ENCODE data around the gene WDR75. TPM values are rescaled to one million over a fixed set of nuclear protein-coding genes. Genes with fewer than 3 reads are reported as not detected.
A peak's percentile ranks its signal among the peaks of the same experiment; 100 is the strongest.

Gene WDR75
- total RNA-seq, 2 donors from 2014 or later = 59.1 to 75.1 TPM

- no peak overlapping the region for H3K4me3 Mint-ChIP-seq
- H3K27me3 Mint-ChIP-seq (ENCODE audit: low read depth) = peaks cover 5% of the 10 kb centered on the region
- H3K9me3 Mint-ChIP-seq = no peaks in the 10 kb centered on the region
- DNase-seq (no peak), ATAC-seq (replicated peaks in 1 of 2) (no peak)
- H3K36me3 Mint-ChIP-seq (ENCODE audit: insufficient read depth in 2 of 2) = no peaks in the 10 kb centered on the region
- H3K27ac Mint-ChIP-seq = no peak overlapping the region
- H3K4me1 Mint-ChIP-seq (ENCODE audit: low read depth) = no peaks in the 10 kb centered on the region
Observed at GRCh38 chr2:189486237-189486770, 45.0 kb downstream of the WDR75 start.

GRCh38 chr2:189487283-189488007, 46.2 kb downstream of the WDR75 start:
- H3K4me1 Mint-ChIP-seq (ENCODE audit: low read depth) = no peaks in the 10 kb centered on the region
- no peak overlapping the region for H3K4me3 Mint-ChIP-seq
- DNase-seq (no peak), ATAC-seq (replicated peaks in 1 of 2) (no peak)
- peaks cover 5% of the 10 kb centered on the region for H3K27me3 Mint-ChIP-seq (ENCODE audit: low read depth)
- H3K36me3 Mint-ChIP-seq (ENCODE audit: insufficient read depth in 2 of 2) = no peaks in the 10 kb centered on the region
- no peak overlapping the region for H3K27ac Mint-ChIP-seq
- no peaks in the 10 kb centered on the region for H3K9me3 Mint-ChIP-seq

GRCh38 chr2:189488008-189488310, 46.7 kb downstream of the WDR75 start:
- peaks cover 5% of the 10 kb centered on the region for H3K27me3 Mint-ChIP-seq (ENCODE audit: low read depth)
- no peak overlapping the region for H3K27ac Mint-ChIP-seq
- DNase-seq = no peak

DNA sequence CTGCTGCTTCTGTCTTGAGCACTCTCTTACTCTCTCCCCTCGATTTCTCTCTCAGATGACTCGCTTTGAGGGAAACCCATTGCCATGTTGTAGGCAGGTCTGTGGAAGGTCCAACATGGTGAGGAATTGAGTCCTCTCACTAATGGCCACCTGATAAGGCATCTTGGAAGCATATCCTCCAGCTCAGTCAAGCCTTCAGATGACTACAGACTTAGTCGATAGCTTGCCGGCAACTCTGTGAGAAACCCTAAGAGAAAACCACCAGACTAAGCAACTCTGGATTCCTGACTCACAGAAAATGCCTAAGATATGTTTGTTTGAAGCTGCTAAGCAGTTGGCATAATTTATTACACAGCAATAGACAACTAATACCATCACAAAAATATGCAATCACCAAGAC, 51.2 kb downstream of the WDR75 start:
- no peak overlapping the region for H3K27ac Mint-ChIP-seq

More at GRCh38 chr2:189488008-189488310, 46.7 kb downstream of the WDR75 start:
- Mint-ChIP-seq H3K4me3 (no peak overlapping the region), H3K9me3 (no peaks in the 10 kb centered on the region), H3K36me3 (ENCODE audit: insufficient read depth in 2 of 2) (no peaks in the 10 kb centered on the region), H3K4me1 (ENCODE audit: low read depth) (no peaks in the 10 kb centered on the region)
- ATAC-seq (replicated peaks in 1 of 2) = no peak

GRCh38 chr2:189498205-189498604, 56.9 kb downstream of the WDR75 start:
- H3K4me3 Mint-ChIP-seq = no peak overlapping the region
- DNase-seq (no peak), ATAC-seq (replicated peaks in 1 of 2) (no peak)
- no peaks in the 10 kb centered on the region for H3K4me1 Mint-ChIP-seq (ENCODE audit: low read depth)
- peaks cover 3 to 5% of the 10 kb centered on the region in 2 donors for H3K9me3 Mint-ChIP-seq
- H3K27ac Mint-ChIP-seq = no peak overlapping the region
- no peaks in the 10 kb centered on the region for H3K27me3 Mint-ChIP-seq (ENCODE audit: low read depth)
- peaks cover 2 to 3% of the 10 kb centered on the region in 2 donors for H3K36me3 Mint-ChIP-seq (ENCODE audit: insufficient read depth in 2 of 2)

More for the DNA sequence above, 51.2 kb downstream of the WDR75 start:
- H3K9me3 Mint-ChIP-seq = peaks cover 3 to 5% of the 10 kb centered on the region in 2 donors
- peaks cover 5% of the 10 kb centered on the region for H3K27me3 Mint-ChIP-seq (ENCODE audit: low read depth)
- DNase-seq (no peak), ATAC-seq (replicated peaks in 1 of 2) (no peak)
- no peaks in the 10 kb centered on the region for H3K4me1 Mint-ChIP-seq (ENCODE audit: low read depth)
- peaks cover 2 to 3% of the 10 kb centered on the region in 2 donors for H3K36me3 Mint-ChIP-seq (ENCODE audit: insufficient read depth in 2 of 2)
- H3K4me3 Mint-ChIP-seq = no peak overlapping the region

DNA sequence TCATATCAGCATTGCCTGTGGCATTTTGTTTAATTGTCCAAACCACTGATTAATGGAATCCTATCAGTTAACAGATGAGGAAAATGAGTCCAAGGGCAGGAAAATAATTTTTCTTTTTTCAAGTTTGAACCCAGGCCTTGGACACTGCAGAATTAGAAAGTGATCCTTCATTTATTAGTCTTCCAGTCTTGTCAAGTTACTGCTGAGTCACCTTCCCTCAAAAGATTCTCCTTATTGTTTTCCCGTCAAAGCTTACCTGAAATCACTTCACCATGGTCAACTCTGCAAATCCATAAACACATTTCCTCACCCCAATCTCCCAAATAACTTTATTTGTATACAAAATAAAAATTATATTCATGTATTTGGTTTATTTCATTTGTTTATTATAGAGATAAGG, 57.9 kb downstream of the WDR75 start:
- Mint-ChIP-seq H3K36me3 (ENCODE audit: insufficient read depth in 2 of 2) (peaks cover 2 to 3% of the 10 kb centered on the region in 2 donors), H3K9me3 (peaks cover 3 to 5% of the 10 kb centered on the region in 2 donors), H3K4me3 (no peak overlapping the region), H3K27me3 (ENCODE audit: low read depth) (no peaks in the 10 kb centered on the region), H3K4me1 (ENCODE audit: low read depth) (no peaks in the 10 kb centered on the region), H3K27ac (no peak overlapping the region)
- ATAC-seq (replicated peaks in 1 of 2) = no peak
- no peak for DNase-seq

DNA sequence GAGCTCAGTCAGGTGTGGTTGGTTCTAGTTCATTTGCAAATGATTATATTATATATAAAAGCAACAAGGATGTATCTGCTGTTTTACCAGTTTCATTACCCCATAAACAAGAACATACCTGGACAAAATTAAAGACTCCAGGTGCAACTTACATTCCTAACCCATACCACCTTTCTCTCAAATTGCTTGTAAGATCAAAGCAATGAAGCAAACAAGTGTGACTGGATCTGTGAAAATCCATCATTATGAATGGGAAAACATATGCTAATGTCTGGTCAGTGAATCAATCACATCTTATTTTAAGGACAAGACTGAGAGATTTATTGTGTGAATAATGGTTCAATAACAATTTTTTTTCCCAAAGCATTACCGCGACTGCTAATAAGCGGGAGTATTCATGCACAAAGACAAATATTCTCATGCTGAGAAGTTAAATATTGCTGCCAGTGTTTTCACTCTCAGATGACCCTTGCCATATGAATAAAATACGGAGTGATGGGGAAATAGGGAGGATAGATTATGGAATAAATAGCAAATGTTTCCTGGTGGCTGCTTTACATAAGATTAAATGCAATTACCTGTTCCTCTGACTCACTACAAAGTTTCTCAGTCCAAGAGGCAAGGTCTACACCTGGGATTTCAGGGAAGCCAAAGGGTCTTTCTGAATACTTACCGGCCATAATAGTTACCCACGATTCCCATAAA, 59.3 kb downstream of the WDR75 start:
- no peaks in the 10 kb centered on the region for H3K36me3 Mint-ChIP-seq (ENCODE audit: insufficient read depth in 2 of 2)
- peaks cover 7% of the 10 kb centered on the region for H3K4me1 Mint-ChIP-seq (ENCODE audit: low read depth)
- H3K27me3 Mint-ChIP-seq (ENCODE audit: low read depth) = no peaks in the 10 kb centered on the region
- DNase-seq (no peak), ATAC-seq (replicated peaks in 1 of 2) (no peak)
- H3K4me3 Mint-ChIP-seq = no peak overlapping the region
- H3K9me3 Mint-ChIP-seq = no peaks in the 10 kb centered on the region
- H3K27ac Mint-ChIP-seq = no peak overlapping the region

DNA sequence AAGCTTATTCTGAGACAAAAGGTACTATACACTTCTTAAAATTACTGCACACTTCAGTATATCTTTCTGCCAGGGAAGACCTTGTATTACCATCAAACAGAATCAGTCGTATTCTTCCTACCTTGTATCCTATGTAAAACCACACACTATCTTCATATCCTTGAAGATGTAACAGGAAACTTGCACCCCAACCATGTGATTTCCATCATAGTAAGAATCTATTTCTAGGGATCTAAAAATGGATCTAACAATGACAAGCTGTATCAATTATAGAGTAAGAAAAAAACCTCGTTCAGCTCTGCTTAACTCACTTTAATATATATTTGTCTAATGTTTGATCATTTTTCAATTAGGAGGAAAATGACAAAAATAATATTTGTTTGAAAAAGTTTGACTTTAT, 60.2 kb downstream of the WDR75 start:
- no peak for ATAC-seq (replicated peaks in 1 of 2)
- DNase-seq = no peak
- no peaks in the 10 kb centered on the region for H3K9me3 Mint-ChIP-seq
- peaks cover 16% of the 10 kb centered on the region for H3K4me1 Mint-ChIP-seq (ENCODE audit: low read depth)
- no peak overlapping the region for H3K27ac Mint-ChIP-seq
- no peak overlapping the region for H3K4me3 Mint-ChIP-seq
- H3K27me3 Mint-ChIP-seq (ENCODE audit: low read depth) = no peaks in the 10 kb centered on the region
- no peaks in the 10 kb centered on the region for H3K36me3 Mint-ChIP-seq (ENCODE audit: insufficient read depth in 2 of 2)

DNA sequence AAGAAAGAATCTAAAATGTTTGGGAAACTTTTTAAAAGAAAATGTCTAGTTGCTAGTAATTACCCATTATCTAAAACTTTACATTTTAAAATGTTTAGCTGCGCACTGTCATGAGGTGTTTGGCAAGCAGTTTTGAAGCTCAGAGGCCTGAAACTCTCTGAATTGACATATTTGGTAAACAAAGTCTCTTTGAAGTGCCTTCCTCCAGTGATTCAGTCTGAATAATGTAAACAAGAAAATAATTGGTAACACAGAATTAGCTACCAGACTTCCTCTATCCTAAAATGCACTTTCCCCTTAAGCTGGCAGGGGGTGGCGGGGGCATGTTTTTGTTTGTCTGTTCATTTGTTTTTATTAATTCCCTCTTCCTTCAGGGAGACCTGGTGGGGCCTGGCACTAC, 61.4 kb downstream of the WDR75 start:
- H3K27me3 Mint-ChIP-seq (ENCODE audit: low read depth) = no peaks in the 10 kb centered on the region
- H3K4me1 Mint-ChIP-seq (ENCODE audit: low read depth) = peaks cover 18% of the 10 kb centered on the region
- no peaks in the 10 kb centered on the region for H3K36me3 Mint-ChIP-seq (ENCODE audit: insufficient read depth in 2 of 2)
- H3K9me3 Mint-ChIP-seq = no peaks in the 10 kb centered on the region
- H3K4me3 Mint-ChIP-seq = no peak overlapping the region
- no peak overlapping the region for H3K27ac Mint-ChIP-seq
- DNase-seq (no peak), ATAC-seq (replicated peaks in 1 of 2) (no peak)

DNA sequence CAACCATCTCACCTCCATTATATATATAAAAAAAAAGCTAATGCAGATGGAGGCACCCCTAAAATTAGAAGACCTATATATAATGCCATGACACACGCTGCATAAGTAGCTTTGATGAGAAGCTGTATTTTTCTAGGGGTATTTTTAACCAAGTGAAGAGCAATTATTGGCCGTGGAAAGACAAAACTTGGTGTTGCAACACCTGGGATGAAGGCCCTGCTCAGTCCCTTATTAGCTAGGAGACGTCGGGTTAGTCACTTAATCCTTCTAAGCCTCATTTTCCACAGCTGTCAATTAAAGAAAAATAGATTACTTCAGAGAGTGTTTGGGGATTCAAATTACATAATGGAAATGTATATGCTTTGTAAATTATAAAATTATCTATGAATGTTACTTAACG, 63.0 kb downstream of the WDR75 start:
- H3K4me3 Mint-ChIP-seq = no peak overlapping the region
- no peaks in the 10 kb centered on the region for H3K27me3 Mint-ChIP-seq (ENCODE audit: low read depth)
- H3K4me1 Mint-ChIP-seq (ENCODE audit: low read depth) = peaks cover 18% of the 10 kb centered on the region
- H3K36me3 Mint-ChIP-seq (ENCODE audit: insufficient read depth in 2 of 2) = peaks cover 0 to 3% of the 10 kb centered on the region in 2 donors
- no peak overlapping the region for H3K27ac Mint-ChIP-seq
- DNase-seq = no peak
- peaks cover 4 to 6% of the 10 kb centered on the region in 2 donors for H3K9me3 Mint-ChIP-seq
- ATAC-seq (replicated peaks in 1 of 2) = no peak

- Mint-ChIP-seq H3K27ac (peak overlapping the region; percentile 27), H3K27me3 (ENCODE audit: low read depth) (no peaks in the 10 kb centered on the region), H3K4me1 (ENCODE audit: low read depth) (peaks cover 18% of the 10 kb centered on the region), H3K36me3 (ENCODE audit: insufficient read depth in 2 of 2) (peaks cover 0 to 3% of the 10 kb centered on the region in 2 donors), H3K9me3 (peaks cover 4 to 8% of the 10 kb centered on the region in 2 donors), H3K4me3 (peak overlapping the region in 1 of 2 donors; percentile 17)
- no peak for ATAC-seq (replicated peaks in 1 of 2)
- DNase-seq = no peak
Observed at GRCh38 chr2:189505492-189505891, 64.2 kb downstream of the WDR75 start.

DNA sequence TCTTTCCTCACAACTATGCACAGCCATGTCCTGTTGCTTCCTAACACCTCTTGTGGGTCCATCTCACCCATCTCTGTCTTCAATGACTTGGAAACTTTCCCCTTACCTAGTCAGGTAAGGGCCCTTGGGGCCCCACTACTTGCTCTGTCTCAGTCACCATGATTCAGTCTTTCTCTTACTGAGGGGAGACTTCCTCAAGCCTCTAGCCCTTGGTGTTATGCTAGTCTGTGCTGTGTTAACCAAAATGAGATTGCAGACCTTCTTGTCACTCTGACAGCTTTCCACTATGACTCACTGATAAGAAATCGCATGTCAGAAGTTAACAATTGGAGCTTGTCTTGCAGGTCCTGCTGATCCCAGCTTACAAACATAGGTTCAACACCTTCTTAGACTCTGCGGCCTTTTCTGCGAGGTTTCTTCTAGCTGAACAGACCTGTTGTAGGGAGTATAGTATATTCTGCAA, 65.3 kb downstream of the WDR75 start:
- peaks cover 18% of the 10 kb centered on the region for H3K4me1 Mint-ChIP-seq (ENCODE audit: low read depth)

DNA sequence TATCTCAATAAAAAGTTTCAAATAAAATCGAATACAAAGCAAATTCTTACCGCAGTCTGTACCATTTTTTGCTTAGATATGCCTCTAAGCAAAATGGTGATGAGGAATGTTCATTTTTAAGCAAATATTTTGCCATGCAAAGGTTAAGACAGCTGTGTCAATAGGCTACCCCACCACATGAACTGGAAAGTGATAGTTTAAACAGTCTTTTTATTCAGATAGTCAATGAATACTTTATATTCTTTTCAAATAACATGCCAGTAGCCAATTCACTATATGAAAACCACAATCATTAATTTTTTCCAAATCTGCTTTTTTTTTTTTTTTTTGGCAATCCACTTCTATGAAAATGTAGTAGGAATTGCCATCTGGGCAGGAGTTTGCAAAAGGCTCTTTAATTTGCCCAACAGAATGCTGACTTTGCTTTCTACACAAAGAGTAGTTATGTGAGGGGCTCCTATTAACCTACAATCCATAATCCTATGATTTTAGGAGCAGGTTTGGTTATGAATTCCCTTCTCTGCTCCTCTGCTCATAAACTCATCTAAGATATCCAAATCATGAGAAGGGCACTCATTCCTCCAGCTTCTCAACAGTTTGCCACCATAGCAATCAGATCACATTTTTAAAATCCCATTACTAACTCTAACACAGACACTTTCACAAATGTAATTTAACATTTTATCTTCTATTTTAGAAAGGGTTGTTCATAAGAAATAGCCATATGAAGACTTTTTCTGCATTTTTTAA, 70.1 kb downstream of the WDR75 start:
- DNase-seq (no peak), ATAC-seq (replicated peaks in 1 of 2) (no peak)
- Mint-ChIP-seq H3K4me3 (no peak overlapping the region), H3K9me3 (peaks cover 4 to 8% of the 10 kb centered on the region in 2 donors), H3K36me3 (ENCODE audit: insufficient read depth in 2 of 2) (peaks cover 0 to 3% of the 10 kb centered on the region in 2 donors), H3K4me1 (ENCODE audit: low read depth) (peaks cover 3% of the 10 kb centered on the region), H3K27ac (no peak overlapping the region), H3K27me3 (ENCODE audit: low read depth) (no peaks in the 10 kb centered on the region)

More for the DNA sequence above, 65.3 kb downstream of the WDR75 start:
- Mint-ChIP-seq H3K4me3 (no peak overlapping the region), H3K27ac (no peak overlapping the region), H3K27me3 (ENCODE audit: low read depth) (no peaks in the 10 kb centered on the region), H3K9me3 (peaks cover 4 to 8% of the 10 kb centered on the region in 2 donors), H3K36me3 (ENCODE audit: insufficient read depth in 2 of 2) (peaks cover 0 to 3% of the 10 kb centered on the region in 2 donors)
- DNase-seq (peak; percentile 7 to 34), ATAC-seq (replicated peaks in 1 of 2) (peak; percentile 99)
